T-helper 1 cell treated with Interleukin-12 subunit alpha and Interleukin-12 subunit beta and Interleukin-4 antibody, amounts not matched to agents 30 μg/mL and 1 μg/mL, for 36 hours (primary cell): ENCODE results near the gene MALSU1.
"Not testable (repeated sequence)": the region's sequence is repeated elsewhere in the genome, so short reads cannot be mapped to it uniquely, and the experiment has no call there.

Experiments used
- H3K27ac Mint-ChIP-seq: one replicate; pipeline ENCODE4 v1.8.0; 2021; ENCODE audit warnings: mild to moderate bottlenecking, mixed read lengths
- H3K27me3 Mint-ChIP-seq: one replicate; pipeline ENCODE4 v1.8.0; 2021; ENCODE audit warnings: low read depth, mixed read lengths
- H3K36me3 Mint-ChIP-seq: one replicate; pipeline ENCODE4 v1.8.0; 2021; ENCODE audit warnings: low read depth, mixed read lengths
- H3K4me1 Mint-ChIP-seq: one replicate; pipeline ENCODE4 v1.8.0; 2021; ENCODE audit warnings: low read depth, mixed read lengths
- H3K4me3 Mint-ChIP-seq: one replicate; pipeline ENCODE4 v1.8.0; 2021; ENCODE audit warnings: mild to moderate bottlenecking, moderate library complexity, mixed read lengths
- H3K9me3 Mint-ChIP-seq: one replicate; pipeline ENCODE4 v1.8.0; 2021; ENCODE audit warnings: mixed read lengths

The MALSU1 gene

DNA sequence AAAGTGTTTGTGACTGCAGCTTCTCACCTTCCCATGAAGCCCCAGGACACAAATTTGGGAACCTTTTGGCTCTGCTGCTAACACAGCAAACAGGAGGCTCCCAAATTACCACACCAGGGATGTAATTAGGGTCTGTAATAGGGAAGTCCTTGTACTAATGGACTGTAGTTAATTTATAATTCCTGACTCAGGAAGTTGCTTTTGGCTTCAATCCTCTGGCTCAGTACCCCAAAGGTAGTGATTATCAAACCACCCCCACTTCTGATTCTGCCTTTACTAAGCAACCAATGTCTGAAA, 3.8 kb upstream of the MALSU1 start:
- H3K36me3 Mint-ChIP-seq: peaks cover 5% of the 10 kb centered on the region
- peaks cover 4% of the 10 kb centered on the region for H3K27me3 Mint-ChIP-seq
- H3K9me3 Mint-ChIP-seq: peaks cover 10% of the 10 kb centered on the region
- H3K4me1 Mint-ChIP-seq: peaks cover 18% of the 10 kb centered on the region
- H3K4me3 Mint-ChIP-seq: no peak overlapping the region
- no peak overlapping the region for H3K27ac Mint-ChIP-seq

DNA sequence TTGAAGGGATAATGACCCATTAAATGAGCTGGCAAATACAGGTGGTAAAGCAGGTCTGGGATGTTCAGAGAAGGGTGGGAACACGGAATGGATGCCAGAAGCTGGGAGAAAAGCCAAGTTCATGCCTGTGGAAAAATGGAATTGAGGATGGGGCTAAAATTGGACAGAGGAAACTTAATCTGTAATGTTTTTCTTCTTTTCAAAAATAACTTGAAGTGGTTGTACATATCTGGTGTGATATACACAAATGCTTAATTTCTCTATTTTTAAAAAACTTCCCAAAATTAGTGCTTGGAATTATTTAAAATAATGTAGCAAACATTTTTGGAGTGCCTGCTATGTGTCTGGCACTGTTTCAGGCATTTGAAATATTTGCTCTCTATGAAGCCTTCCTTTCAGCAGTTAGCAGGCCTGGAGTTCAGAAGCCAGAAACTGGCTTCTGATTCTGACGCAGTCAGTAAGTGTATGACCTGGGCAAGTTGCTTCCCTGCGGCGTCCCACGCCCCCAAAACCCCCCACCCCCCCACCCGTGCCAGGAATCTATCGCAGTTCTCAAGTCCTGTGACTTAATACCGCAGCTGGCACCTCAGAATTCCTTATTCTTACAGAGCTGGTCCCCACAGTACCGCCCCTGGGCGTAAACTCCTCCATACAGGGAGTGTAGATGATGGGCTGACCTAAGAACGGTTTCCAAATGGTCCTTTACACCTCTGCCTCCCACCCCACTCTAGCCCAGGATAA, 828 bp upstream of the MALSU1 start:
- H3K4me1 Mint-ChIP-seq: peaks cover 35% of the 10 kb centered on the region
- peaks cover 10% of the 10 kb centered on the region for H3K9me3 Mint-ChIP-seq
- H3K4me3 Mint-ChIP-seq: peak overlapping the region; percentile 95
- H3K27ac Mint-ChIP-seq: peak overlapping the region; percentile 94
- peaks cover 4% of the 10 kb centered on the region for H3K27me3 Mint-ChIP-seq
- peaks cover 16% of the 10 kb centered on the region for H3K36me3 Mint-ChIP-seq

DNA sequence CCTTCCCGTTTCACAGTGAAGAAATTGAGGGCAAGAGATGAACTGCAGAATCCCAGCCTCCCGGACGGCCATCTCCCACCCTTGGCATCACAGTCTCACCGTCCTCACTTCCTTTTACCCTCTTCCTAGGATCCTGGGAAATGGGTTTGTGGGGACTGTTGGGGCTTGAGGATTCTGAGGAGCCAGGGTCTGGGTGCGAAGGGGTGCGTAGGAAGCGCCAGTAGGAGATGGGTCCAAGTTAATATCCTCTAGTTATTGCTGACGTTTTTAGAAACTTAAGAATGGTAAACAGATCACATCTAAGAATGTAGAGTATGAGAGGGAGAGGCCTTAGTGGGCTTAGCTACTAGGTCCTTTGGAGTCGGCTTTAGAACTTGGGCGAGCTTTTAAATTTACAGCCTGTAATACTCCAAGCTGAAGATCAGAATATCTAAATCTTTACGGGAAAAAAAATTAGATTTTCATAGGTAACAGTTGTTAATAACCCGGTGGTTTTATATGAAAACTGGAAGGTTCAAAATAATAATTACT, 696 bp downstream of the MALSU1 start:
- Mint-ChIP-seq H3K27ac (peak overlapping the region; percentile 94), H3K4me3 (peak overlapping the region; percentile 95), H3K36me3 (peaks cover 25% of the 10 kb centered on the region), H3K9me3 (peaks cover 10% of the 10 kb centered on the region), H3K4me1 (peaks cover 39% of the 10 kb centered on the region), H3K27me3 (peaks cover 4% of the 10 kb centered on the region)

DNA sequence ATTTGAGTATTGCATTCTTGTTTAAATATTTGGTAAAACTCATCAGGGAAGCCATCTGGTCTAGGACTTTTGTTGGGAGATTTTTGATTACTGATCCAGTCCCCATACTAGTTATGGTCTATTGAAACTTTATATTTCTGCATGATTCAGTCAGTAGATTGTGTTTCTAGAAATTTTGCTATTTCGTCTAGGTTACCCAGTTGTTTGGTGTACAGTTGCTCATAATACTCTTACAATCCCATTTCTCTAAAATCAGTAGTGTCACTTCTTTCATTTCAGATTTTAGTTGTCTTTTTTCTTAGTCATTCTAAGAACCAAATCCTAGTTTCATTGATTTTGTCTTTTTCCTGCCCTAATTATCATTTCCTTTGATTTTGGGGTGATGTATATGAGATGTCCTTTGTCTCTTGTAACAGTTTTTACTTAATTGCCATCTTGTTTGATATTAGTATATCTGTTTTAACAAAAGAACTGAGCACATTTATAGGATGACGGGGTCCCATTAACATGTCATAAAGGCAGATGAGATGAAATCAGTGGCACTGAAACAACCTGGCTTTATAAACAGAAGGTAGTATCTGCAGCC, 7.9 kb downstream of the MALSU1 start:
- Mint-ChIP-seq H3K9me3 (no peaks in the 10 kb centered on the region), H3K36me3 (peaks cover 48% of the 10 kb centered on the region), H3K27me3 (no peaks in the 10 kb centered on the region), H3K4me1 (peaks cover 31% of the 10 kb centered on the region), H3K4me3 (no peak overlapping the region), H3K27ac (no peak overlapping the region)

DNA sequence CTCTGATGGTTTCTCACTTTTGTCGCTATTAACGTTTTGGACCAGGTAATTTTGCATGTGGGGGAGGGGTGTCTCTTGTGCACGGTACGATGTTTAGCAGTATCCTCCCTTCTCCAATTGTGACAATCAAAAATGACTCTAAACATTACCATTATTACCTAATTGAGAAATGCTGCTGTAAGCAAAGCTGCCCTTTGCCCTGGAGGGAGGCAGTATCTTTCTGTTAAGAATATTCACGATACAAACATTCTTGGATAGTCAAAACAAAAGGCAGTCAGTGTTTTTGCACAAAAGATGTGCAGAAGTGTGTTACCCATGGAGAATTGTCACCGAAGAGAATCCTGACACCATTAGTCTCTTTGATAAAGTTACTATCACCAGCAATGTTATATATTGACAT, 9.6 kb downstream of the MALSU1 start:
- Mint-ChIP-seq H3K27ac (no peak overlapping the region), H3K27me3 (no peaks in the 10 kb centered on the region), H3K9me3 (no peaks in the 10 kb centered on the region), H3K36me3 (peaks cover 39% of the 10 kb centered on the region), H3K4me1 (peaks cover 22% of the 10 kb centered on the region), H3K4me3 (no peak overlapping the region)

DNA sequence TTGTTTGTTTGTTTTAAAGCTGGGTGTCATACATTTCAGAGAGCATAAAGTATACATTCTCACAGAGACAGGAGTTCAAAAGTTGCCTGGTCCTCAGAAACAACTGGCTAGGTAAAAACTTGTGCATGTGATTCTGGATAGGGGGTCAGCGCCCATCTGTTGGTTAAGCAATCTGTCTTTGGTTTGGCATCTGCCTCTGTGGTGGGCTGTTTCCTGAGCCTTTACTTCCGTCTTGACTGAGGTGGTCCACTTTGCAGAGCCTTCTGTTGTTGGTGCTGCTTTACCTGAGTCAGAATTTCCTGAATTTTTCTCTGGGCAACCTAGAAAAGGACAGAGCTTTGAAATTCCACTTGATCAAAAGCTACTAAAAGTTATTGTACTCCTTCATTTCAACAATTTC, 13.0 kb downstream of the MALSU1 start:
- peaks cover 17% of the 10 kb centered on the region for H3K36me3 Mint-ChIP-seq
- not testable (repeated sequence) for H3K4me1 Mint-ChIP-seq, H3K27ac Mint-ChIP-seq, H3K4me3 Mint-ChIP-seq, H3K27me3 Mint-ChIP-seq, H3K9me3 Mint-ChIP-seq

DNA sequence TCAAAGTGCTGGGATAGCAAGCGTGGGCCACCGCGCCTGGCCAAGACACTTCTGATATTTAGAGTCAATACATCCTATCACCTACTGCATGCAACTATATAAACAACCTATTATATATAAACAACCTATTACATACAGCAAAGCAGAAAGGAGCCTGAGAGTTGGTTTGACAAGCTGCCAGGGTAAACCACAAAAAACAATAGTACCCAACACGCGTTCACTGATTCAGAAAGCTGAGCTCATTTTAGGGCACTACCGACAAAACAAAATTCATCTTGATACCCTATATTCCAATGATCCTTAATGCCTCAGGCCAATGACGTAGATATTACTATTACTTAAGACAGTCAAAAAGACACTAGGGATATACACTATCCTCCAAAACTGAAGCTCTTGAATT, 16.2 kb downstream of the MALSU1 start:
- no peak overlapping the region for H3K27ac Mint-ChIP-seq
- H3K4me3 Mint-ChIP-seq: no peak overlapping the region
- H3K4me1 Mint-ChIP-seq: no peaks in the 10 kb centered on the region
- H3K9me3 Mint-ChIP-seq: no peaks in the 10 kb centered on the region
- H3K36me3 Mint-ChIP-seq: peaks cover 4% of the 10 kb centered on the region
- H3K27me3 Mint-ChIP-seq: no peaks in the 10 kb centered on the region

DNA sequence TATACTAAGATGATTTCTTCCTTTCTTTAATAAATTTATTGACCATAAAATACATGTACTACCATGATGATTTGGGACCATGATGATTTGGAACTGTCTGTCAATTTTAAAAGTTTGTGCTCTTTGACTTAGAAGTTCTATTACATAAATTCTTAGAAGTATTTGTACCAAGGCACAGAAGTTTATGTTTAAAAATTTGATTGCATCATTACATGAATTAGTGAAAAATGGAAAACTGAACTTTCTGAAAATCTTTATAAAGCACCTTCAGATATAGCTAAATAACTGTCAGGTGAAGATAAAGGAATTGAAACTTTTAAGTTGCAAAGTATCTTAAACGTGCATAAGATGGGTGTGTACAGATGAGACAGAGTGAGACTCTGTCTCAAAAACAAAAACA, 32.0 kb downstream of the MALSU1 start:
- no peak overlapping the region for H3K4me3 Mint-ChIP-seq
- no peak overlapping the region for H3K27ac Mint-ChIP-seq
- H3K4me1 Mint-ChIP-seq: no peaks in the 10 kb centered on the region
- no peaks in the 10 kb centered on the region for H3K9me3 Mint-ChIP-seq
- no peaks in the 10 kb centered on the region for H3K36me3 Mint-ChIP-seq
- peaks cover 9% of the 10 kb centered on the region for H3K27me3 Mint-ChIP-seq

DNA sequence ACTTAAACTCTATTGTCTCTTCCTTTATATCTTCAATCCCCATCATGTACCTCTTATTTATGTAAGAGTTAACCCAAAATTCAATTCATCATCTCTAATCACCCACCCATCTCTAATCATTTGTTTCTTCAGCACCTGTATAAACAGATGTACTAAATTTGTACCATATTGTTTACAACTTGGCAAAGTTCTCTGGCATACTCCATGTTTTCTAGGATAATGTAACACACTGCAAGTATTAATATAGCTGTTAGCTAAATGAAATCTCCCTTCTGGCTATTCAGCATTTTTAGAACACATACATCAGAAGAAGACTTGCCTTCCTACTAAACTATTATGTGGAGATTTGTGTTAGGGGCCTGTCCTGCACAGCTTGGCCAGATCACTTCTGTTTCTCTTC, 33.1 kb downstream of the MALSU1 start:
- no peaks in the 10 kb centered on the region for H3K36me3 Mint-ChIP-seq
- no peaks in the 10 kb centered on the region for H3K9me3 Mint-ChIP-seq
- no peaks in the 10 kb centered on the region for H3K4me1 Mint-ChIP-seq
- peaks cover 13% of the 10 kb centered on the region for H3K27me3 Mint-ChIP-seq
- no peak overlapping the region for H3K27ac Mint-ChIP-seq
- H3K4me3 Mint-ChIP-seq: no peak overlapping the region

DNA sequence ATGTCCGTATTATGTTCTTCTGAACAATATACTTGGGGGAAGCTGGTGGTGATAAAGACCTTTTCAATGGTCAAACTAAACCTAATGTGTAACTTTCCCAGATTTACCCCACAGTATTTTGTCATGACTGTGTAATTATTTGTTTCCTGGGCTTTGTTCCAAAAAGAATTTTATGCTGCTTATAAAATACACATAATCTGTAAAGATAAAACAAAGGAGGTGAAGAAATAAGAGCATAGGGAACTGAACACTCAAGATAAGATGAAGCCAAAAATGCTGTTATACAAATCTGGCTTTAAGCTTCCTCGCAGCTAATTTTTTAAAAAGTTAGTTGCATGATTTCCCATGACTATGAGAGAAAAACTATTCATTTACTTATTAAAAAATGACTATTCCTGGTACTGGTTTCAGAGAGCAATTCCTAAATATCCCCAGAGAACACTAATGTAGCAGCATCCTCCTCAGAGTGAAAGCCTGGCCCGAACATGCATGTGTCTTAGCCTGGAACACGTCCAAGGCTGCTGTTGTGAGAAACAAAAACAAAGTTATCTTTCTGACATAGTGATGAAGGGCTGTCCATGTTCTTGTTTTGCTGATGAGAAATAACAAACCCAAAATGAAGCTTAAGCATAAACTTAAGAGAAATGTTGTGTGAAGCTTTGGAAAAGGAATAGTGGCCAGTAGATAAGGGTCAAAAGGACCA, 33.9 kb downstream of the MALSU1 start:
- Mint-ChIP-seq H3K36me3 (no peaks in the 10 kb centered on the region), H3K27me3 (peaks cover 20% of the 10 kb centered on the region), H3K27ac (no peak overlapping the region), H3K4me1 (no peaks in the 10 kb centered on the region), H3K9me3 (no peaks in the 10 kb centered on the region), H3K4me3 (no peak overlapping the region)

DNA sequence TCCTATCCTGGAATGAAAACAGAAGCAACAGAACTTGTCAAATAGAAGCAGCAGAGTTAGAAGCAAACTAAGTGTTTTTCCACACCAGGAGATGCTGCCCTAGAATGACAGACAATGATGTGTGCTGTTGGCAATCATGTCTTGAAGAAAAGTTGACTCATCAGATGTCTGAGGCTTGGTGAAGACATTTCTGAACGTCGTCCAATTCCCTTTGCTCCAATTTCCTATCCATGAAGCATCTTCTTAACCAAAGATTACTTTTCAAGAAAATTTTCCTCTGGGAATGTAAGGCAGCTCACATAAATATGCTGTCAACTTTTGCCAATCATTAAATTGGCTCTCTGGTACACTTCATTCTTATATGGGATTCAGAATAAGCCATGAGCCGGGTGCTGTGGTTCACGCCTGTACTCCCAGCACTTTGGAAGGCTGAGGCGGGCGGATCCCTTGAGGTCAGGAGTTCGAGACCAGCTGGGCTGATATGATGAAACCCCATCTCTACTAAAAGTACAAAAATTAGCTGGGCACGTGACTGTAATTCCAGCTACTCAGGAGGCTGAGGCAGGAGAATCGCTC, 34.6 kb downstream of the MALSU1 start:
- H3K4me1 Mint-ChIP-seq: no peaks in the 10 kb centered on the region
- no peaks in the 10 kb centered on the region for H3K36me3 Mint-ChIP-seq
- H3K9me3 Mint-ChIP-seq: no peaks in the 10 kb centered on the region
- H3K27me3 Mint-ChIP-seq: peaks cover 20% of the 10 kb centered on the region
- H3K27ac Mint-ChIP-seq: no peak overlapping the region
- H3K4me3 Mint-ChIP-seq: no peak overlapping the region

DNA sequence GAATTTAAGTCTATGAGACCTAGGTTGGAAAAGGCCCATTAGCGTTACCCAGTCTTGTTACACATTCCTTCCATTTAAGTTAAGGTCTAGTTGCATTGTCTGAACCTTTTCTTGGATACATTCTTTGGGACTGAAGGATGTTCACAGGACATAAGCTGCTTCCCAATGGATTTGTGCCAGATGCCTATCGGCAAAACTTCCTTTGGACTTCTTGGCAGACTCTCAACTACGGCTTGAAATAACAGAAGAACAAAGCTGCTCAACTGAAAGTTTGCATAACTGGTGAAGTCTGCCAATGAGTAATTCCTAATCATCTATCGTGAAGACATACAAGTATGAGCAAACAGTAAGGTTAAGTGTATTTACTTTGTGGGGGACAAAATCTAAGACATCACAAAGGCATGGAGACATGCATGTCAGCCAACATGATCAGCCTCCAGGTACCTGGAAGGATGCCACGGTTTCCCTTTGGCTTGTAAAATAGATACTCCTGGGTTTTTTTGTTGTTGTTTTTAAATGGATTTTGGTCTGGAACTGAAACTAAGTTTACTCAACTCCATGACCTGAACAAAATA, 35.4 kb downstream of the MALSU1 start:
- Mint-ChIP-seq H3K4me1 (no peaks in the 10 kb centered on the region), H3K36me3 (no peaks in the 10 kb centered on the region), H3K27ac (no peak overlapping the region), H3K27me3 (peaks cover 28% of the 10 kb centered on the region), H3K9me3 (no peaks in the 10 kb centered on the region), H3K4me3 (no peak overlapping the region)

DNA sequence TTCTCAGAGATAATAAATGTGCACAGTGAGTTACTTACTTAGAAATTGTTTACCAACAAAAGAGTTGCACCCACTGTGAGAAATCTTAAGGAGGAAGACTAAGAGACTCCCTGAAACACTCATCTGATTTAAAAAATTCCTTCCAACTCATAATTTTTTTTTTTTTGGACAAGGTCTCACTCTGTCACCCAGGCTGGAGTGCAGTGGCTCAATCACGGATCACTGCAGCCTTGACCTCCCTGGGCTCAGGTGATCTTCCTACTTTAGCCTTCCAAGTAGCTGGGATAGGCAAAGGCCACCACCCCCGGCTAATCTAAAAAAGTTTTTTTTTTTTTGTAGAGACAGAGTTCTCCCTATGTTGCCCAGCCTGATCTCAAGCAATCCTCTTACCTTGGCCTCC, 36.0 kb downstream of the MALSU1 start:
- no peaks in the 10 kb centered on the region for H3K36me3 Mint-ChIP-seq
- no peak overlapping the region for H3K4me3 Mint-ChIP-seq
- no peak overlapping the region for H3K27ac Mint-ChIP-seq
- no peaks in the 10 kb centered on the region for H3K9me3 Mint-ChIP-seq
- peaks cover 32% of the 10 kb centered on the region for H3K27me3 Mint-ChIP-seq
- no peaks in the 10 kb centered on the region for H3K4me1 Mint-ChIP-seq

DNA sequence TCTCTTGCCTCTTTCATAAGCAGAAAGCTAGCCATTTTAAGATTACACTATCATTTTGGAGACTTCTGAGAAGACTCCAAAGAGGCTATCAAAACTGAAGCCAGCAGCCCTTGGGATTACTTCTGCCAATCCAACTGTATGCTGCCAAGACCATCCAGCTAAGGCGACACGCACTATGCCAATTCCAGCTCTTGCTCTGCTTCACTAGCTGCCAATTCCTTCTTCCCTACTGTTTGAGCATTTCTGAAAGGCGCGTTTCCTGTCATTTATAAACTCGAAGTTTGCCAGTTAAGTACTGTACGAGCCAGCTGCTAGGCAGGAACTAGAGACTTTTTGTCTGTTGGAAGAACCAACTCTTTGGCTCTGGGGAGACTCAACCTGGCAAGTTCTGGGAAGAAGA, 36.5 kb downstream of the MALSU1 start:
- H3K4me1 Mint-ChIP-seq: no peaks in the 10 kb centered on the region
- no peak overlapping the region for H3K4me3 Mint-ChIP-seq
- no peaks in the 10 kb centered on the region for H3K36me3 Mint-ChIP-seq
- H3K27me3 Mint-ChIP-seq: peaks cover 34% of the 10 kb centered on the region
- no peaks in the 10 kb centered on the region for H3K9me3 Mint-ChIP-seq
- H3K27ac Mint-ChIP-seq: no peak overlapping the region
